ENCODE data around the gene LIPM.

Gene LIPM

GRCh38 chr10:88810196-88810961, 7.8 kb downstream of the LIPM start:
- DNase-seq (ENCODE audit: extremely low read depth, insufficient read length), result no peak
- Histone ChIP-seq H3K27me3 (replicated peaks; ENCODE audit: control insufficient read depth, insufficient read depth, low read length) (no peaks in the 10 kb centered on the region), H3K36me3 (ENCODE audit: control insufficient read depth, insufficient read depth, low read length) (no peaks in the 10 kb centered on the region), H3K4me3 (replicated peaks; ENCODE audit: low read depth, low read length) (no peak overlapping the region)
- TF ChIP-seq CTCF (IDR thresholded peaks at IDR 0.05; ENCODE audit: insufficient read depth, low read length, poor library complexity, severe bottlenecking), result peak; percentile 80

GRCh38 chr10:88813200-88813599, 10.7 kb downstream of the LIPM start:
- Histone ChIP-seq H3K4me3 (replicated peaks; ENCODE audit: low read depth, low read length) (no peak overlapping the region), H3K36me3 (ENCODE audit: control insufficient read depth, insufficient read depth, low read length) (no peaks in the 10 kb centered on the region), H3K27me3 (replicated peaks; ENCODE audit: control insufficient read depth, insufficient read depth, low read length) (no peaks in the 10 kb centered on the region)
- no peak for DNase-seq (ENCODE audit: extremely low read depth, insufficient read length)
- no peak for TF ChIP-seq CTCF (IDR thresholded peaks at IDR 0.05; ENCODE audit: insufficient read depth, low read length, poor library complexity, severe bottlenecking)

GRCh38 chr10:88819290-88819689, 16.8 kb downstream of the LIPM start:
- no peak overlapping the region for H3K4me3 ChIP-seq (replicated peaks; ENCODE audit: low read depth, low read length)
- H3K36me3 ChIP-seq (ENCODE audit: control insufficient read depth, insufficient read depth, low read length), result no peaks in the 10 kb centered on the region
- H3K27me3 ChIP-seq (replicated peaks; ENCODE audit: control insufficient read depth, insufficient read depth, low read length), result no peaks in the 10 kb centered on the region
- no peak for DNase-seq (ENCODE audit: extremely low read depth, insufficient read length)
- TF ChIP-seq CTCF (IDR thresholded peaks at IDR 0.05; ENCODE audit: insufficient read depth, low read length, poor library complexity, severe bottlenecking), result no peak

GRCh38 chr10:88820748-88821401, 18.3 kb downstream of the LIPM start:
- Histone ChIP-seq H3K27me3 (replicated peaks; ENCODE audit: control insufficient read depth, insufficient read depth, low read length) (no peaks in the 10 kb centered on the region), H3K4me3 (replicated peaks; ENCODE audit: low read depth, low read length) (no peak overlapping the region), H3K36me3 (ENCODE audit: control insufficient read depth, insufficient read depth, low read length) (no peaks in the 10 kb centered on the region)
- no peak for DNase-seq (ENCODE audit: extremely low read depth, insufficient read length)
- no peak for TF ChIP-seq CTCF (IDR thresholded peaks at IDR 0.05; ENCODE audit: insufficient read depth, low read length, poor library complexity, severe bottlenecking)

GRCh38 chr10:88826388-88826787, 23.9 kb downstream of the LIPM start:
- TF ChIP-seq CTCF (IDR thresholded peaks at IDR 0.05; ENCODE audit: insufficient read depth, low read length, poor library complexity, severe bottlenecking), result no peak
- Histone ChIP-seq H3K36me3 (ENCODE audit: control insufficient read depth, insufficient read depth, low read length) (no peaks in the 10 kb centered on the region), H3K4me3 (replicated peaks; ENCODE audit: low read depth, low read length) (no peak overlapping the region), H3K27me3 (replicated peaks; ENCODE audit: control insufficient read depth, insufficient read depth, low read length) (no peaks in the 10 kb centered on the region)
- DNase-seq (ENCODE audit: extremely low read depth, insufficient read length), result no peak

Data from GM06990 (cell line).